Measurements from ENCODE around the gene ZNF660. TPM values are rescaled to one million over a fixed set of nuclear protein-coding genes. Genes with fewer than 3 reads are reported as not detected.
"Not testable (repeated sequence)": the region's sequence is repeated elsewhere in the genome, so short reads cannot be mapped to it uniquely, and the experiment has no call there.

The ZNF660 gene
- total and polyA plus RNA-seq, 10 of the 15 experiments (the other 5 are each of a cell fraction or from before 2014, with no cell fraction given) = 0.62 to 2.6 (median 1.7) TPM

DNA sequence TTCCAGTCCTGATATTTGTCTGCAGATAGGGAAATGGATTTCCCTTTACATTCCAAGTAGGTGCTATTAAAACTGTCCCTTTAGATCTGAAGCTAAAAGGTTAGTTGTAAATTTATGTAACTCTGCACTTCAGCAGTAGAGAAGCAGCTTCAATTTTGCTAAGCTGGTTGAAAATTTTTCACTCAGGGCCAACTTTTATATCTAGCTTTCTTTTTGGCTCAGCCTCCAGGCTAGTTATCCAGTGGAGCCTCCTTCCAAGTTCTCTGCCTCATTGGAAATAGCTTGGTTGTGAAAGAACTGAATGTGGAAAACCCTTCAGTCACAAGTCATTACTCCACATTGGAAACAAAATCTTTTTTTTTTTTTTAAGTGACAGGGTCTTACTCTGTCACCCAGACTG is 8.2 kb upstream of the ZNF660 start:
- no peaks in the 10 kb centered on the region for H3K36me3 ChIP-seq (ENCODE audit: control insufficient read depth in 2 of 2, insufficient read depth in 2 of 2, low read length in 1 of 2)
- ChIA-PET SMC1A (ENCODE audit: uncharacterized antibody, unreplicated experiment) (no interaction called here), RAD21 (ENCODE audit: unreplicated experiment) (no interaction called here), POLR2A (no interaction called here), CTCF (interaction anchor here (0.6 kb wide), 1 partner anchor 595 kb away, joined by 5 read pairs; no protein-coding TSS in a partner anchor)
- no peak overlapping the region for H3K4me2 ChIP-seq (ENCODE audit: control insufficient read depth, insufficient read depth)
- no peak overlapping the region for H3K4me3 ChIP-seq
- TF ChIP-seq ATF7 (IDR thresholded peaks at IDR 0.05; ENCODE audit: low read depth) = no peak
- no peak for TF ChIP-seq NR2C1 (IDR thresholded peaks at IDR 0.05)
- TF ChIP-seq ESRRA (IDR thresholded peaks at IDR 0.05; ENCODE audit: low read length) = no peak
- TF ChIP-seq FOXK2 (IDR thresholded peaks at IDR 0.05) = no peak
- no peak for TF ChIP-seq CHD1 (IDR thresholded peaks at IDR 0.05; ENCODE audit: low read depth, low read length)
- TF ChIP-seq, protein P1, sequence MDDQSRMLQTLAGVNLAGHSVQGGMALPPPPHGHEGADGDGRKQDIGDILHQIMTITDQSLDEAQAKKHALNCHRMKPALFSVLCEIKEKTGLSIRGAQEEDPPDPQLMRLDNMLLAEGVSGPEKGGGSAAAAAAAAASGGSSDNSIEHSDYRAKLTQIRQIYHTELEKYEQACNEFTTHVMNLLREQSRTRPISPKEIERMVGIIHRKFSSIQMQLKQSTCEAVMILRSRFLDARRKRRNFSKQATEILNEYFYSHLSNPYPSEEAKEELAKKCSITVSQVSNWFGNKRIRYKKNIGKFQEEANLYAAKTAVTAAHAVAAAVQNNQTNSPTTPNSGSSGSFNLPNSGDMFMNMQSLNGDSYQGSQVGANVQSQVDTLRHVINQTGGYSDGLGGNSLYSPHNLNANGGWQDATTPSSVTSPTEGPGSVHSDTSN (IDR thresholded peaks at IDR 0.05; ENCODE audit: insufficient replicate concordance, low read depth, low read length) = no peak
- FAIRE-seq = no peak
- no TSS peak for BruUV-seq (replicated peaks)
- H3K27me3 ChIP-seq (replicated peaks in 1 of 2; ENCODE audit: control insufficient read depth in 2 of 2, insufficient read depth in 2 of 2, low read length in 1 of 2) = no peaks in the 10 kb centered on the region
- no peak overlapping the region for H3K9ac ChIP-seq (ENCODE audit: control insufficient read depth, insufficient read depth, low read length)
- no peak for DNase-seq (ENCODE audit: low read depth, low spot score)
- no peak overlapping the region for H2AFZ ChIP-seq (ENCODE audit: control insufficient read depth, low read depth, low read length)
- H3K27ac ChIP-seq (ENCODE audit: control insufficient read depth, insufficient read depth) = no peak overlapping the region
- intact Hi-C loops (cut with micrococcal nuclease; ENCODE audit: unreplicated experiment) = no loop called here
- no peak for ATAC-seq
- no peaks in the 10 kb centered on the region for H3K4me1 ChIP-seq (ENCODE audit: control insufficient read depth, insufficient read depth, low read length)
- H3K9me3 ChIP-seq (replicated peaks; ENCODE audit: control insufficient read depth, insufficient read depth, low read length) = peaks cover 4% of the 10 kb centered on the region; the same call in 2 of the 3 replicates
- H3K79me2 ChIP-seq (ENCODE audit: control insufficient read depth, insufficient read depth, low read length) = no peaks in the 10 kb centered on the region
- no peaks in the 10 kb centered on the region for H4K20me1 ChIP-seq (ENCODE audit: control insufficient read depth, insufficient read depth)
- in situ Hi-C loops (cut with MboI) = no loop called here

DNA sequence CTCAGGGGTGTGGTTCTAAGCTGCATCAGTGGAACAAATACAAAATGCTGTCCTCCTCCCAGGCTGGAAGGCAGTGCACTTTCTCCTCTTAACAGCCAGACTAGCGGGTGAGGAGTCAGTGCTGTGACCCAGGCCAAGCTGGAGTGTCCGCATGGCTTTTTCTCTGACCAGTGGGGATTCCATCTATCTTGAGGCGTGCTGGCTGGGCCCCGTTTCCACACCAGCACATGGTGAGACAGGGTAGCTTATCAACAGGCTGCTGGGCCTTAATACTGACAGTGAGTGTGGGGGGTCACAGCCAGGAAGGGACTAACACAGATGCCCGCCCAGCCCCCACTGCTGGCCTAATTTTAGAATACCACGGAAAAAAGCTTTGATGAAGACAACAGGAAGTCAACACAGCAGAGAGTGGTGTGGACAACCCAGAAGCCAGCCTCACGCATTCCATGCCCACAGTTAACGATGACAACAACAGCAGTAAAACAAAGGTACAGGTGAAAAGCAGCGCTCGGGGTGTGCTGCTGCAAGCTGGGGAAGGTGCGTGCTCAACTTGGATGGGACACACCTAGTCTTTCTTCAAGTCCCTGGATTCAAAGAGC is 7.3 kb upstream of the ZNF660 start:
- in situ Hi-C loops (cut with MboI); CTCF ChIA-PET; H3K36me3 ChIP-seq (ENCODE audit: control insufficient read depth in 2 of 2, insufficient read depth in 2 of 2, low read length in 1 of 2); H3K79me2 ChIP-seq (ENCODE audit: control insufficient read depth, insufficient read depth, low read length); POLR2A ChIA-PET; DNase-seq (ENCODE audit: low read depth, low spot score); H3K4me3 ChIP-seq; intact Hi-C loops (cut with micrococcal nuclease; ENCODE audit: unreplicated experiment); BruUV-seq (replicated peaks); FAIRE-seq; H3K27ac ChIP-seq (ENCODE audit: control insufficient read depth, insufficient read depth); ATAC-seq; H3K4me2 ChIP-seq (ENCODE audit: control insufficient read depth, insufficient read depth); H2AFZ ChIP-seq (ENCODE audit: control insufficient read depth, low read depth, low read length); H3K9me3 ChIP-seq (replicated peaks; ENCODE audit: control insufficient read depth, insufficient read depth, low read length); H3K9ac ChIP-seq (ENCODE audit: control insufficient read depth, insufficient read depth, low read length); H3K4me1 ChIP-seq (ENCODE audit: control insufficient read depth, insufficient read depth, low read length); H4K20me1 ChIP-seq (ENCODE audit: control insufficient read depth, insufficient read depth); SMC1A ChIA-PET (ENCODE audit: uncharacterized antibody, unreplicated experiment); H3K27me3 ChIP-seq (replicated peaks in 1 of 2; ENCODE audit: control insufficient read depth in 2 of 2, insufficient read depth in 2 of 2, low read length in 1 of 2); RAD21 ChIA-PET (ENCODE audit: unreplicated experiment): not testable (repeated sequence)
- 72% methylated on average over 11 of the region's 11 CpGs for WGBS (ENCODE audit: insufficient coverage, insufficient replicate concordance, low lambda C conversion rate, missing lambda C conversion rate)

DNA sequence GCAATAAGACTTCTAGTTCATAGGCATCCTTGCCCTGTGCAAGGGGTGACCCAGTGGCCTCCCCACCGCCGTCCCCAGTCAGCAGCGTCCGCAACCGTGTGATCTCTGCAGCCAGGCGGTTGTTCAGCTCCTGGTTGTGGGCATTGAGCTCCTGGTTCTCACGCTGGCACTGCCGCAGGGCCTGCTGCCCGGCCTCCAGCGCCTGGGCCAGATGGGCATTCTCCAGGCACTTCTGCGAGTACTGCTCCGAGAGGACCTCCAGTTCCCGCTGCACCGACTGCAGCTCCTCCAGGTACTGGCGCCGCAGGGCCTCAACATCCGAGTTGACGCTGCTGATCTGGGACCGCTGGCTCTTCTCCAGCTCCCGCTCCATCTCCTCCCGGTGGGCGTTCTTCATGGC is 6.4 kb upstream of the ZNF660 start:
- FAIRE-seq; in situ Hi-C loops (cut with MboI): not testable (repeated sequence)
- WGBS (ENCODE audit: insufficient coverage, insufficient replicate concordance, low lambda C conversion rate, missing lambda C conversion rate) = 98% methylated on average over 16 of the region's 22 CpGs

More for the DNA sequence above, 6.4 kb upstream of the ZNF660 start:
- H3K27me3 ChIP-seq (replicated peaks in 1 of 2; ENCODE audit: control insufficient read depth in 2 of 2, insufficient read depth in 2 of 2, low read length in 1 of 2); H3K4me1 ChIP-seq (ENCODE audit: control insufficient read depth, insufficient read depth, low read length); intact Hi-C loops (cut with micrococcal nuclease; ENCODE audit: unreplicated experiment); BruUV-seq (replicated peaks); ATAC-seq; H3K4me2 ChIP-seq (ENCODE audit: control insufficient read depth, insufficient read depth); SMC1A ChIA-PET (ENCODE audit: uncharacterized antibody, unreplicated experiment); CTCF ChIA-PET; H3K9me3 ChIP-seq (replicated peaks; ENCODE audit: control insufficient read depth, insufficient read depth, low read length); H3K4me3 ChIP-seq; DNase-seq (ENCODE audit: low read depth, low spot score); POLR2A ChIA-PET; H3K27ac ChIP-seq (ENCODE audit: control insufficient read depth, insufficient read depth); H3K79me2 ChIP-seq (ENCODE audit: control insufficient read depth, insufficient read depth, low read length); H2AFZ ChIP-seq (ENCODE audit: control insufficient read depth, low read depth, low read length); H3K36me3 ChIP-seq (ENCODE audit: control insufficient read depth in 2 of 2, insufficient read depth in 2 of 2, low read length in 1 of 2); H3K9ac ChIP-seq (ENCODE audit: control insufficient read depth, insufficient read depth, low read length); H4K20me1 ChIP-seq (ENCODE audit: control insufficient read depth, insufficient read depth); RAD21 ChIA-PET (ENCODE audit: unreplicated experiment): not testable (repeated sequence)
